Activated CD8-positive, alpha-beta T cell treated with anti-CD3 and anti-CD28 coated beads, Interleukin-2, amount 10 ng/mL, durations not matched to agents 7 days and 5 days (primary cell): ENCODE data around the gene TRAF5. TPM values are rescaled to one million over a fixed set of nuclear protein-coding genes. Genes with fewer than 3 reads are reported as not detected.

Experiments used
- ATAC-seq: fragments of 150-1000 bp; cut with Tn5 transposase; one replicate; pipeline ENCODE4 v1.10.0; 2021; ENCODE audit warnings: moderate library complexity
- CTCF ChIA-PET: fragments of 350-600 bp; sonication (Branson Sonifier 250); formaldehyde crosslinking; loops from one replicate; lab custom pipeline; 2021; ENCODE audit warnings: antibody characterized with exemption; lab: Charles Lee
- POLR2A ChIA-PET: fragments of 350-600 bp; sonication (Branson Sonifier 250); formaldehyde crosslinking; loops from one replicate; lab custom pipeline; 2021; ENCODE audit warnings: antibody characterized with exemption; lab: Charles Lee
- DNase-seq: peaks from one replicate; pipeline ENCODE4 v3.0.0-alpha.2; 2020
- H3K27ac Mint-ChIP-seq: one replicate; pipeline ENCODE4 v1.8.0; 2021; ENCODE audit warnings: mild to moderate bottlenecking, mixed read lengths
- H3K27me3 Mint-ChIP-seq: one replicate; pipeline ENCODE4 v1.8.0; 2021; ENCODE audit warnings: low read depth, mixed read lengths
- H3K36me3 Mint-ChIP-seq: one replicate; pipeline ENCODE4 v1.8.0; 2021; ENCODE audit warnings: low read depth, mixed read lengths
- H3K4me1 Mint-ChIP-seq: one replicate; pipeline ENCODE4 v1.8.0; 2021; ENCODE audit warnings: low read depth, mixed read lengths
- H3K4me3 Mint-ChIP-seq: one replicate; pipeline ENCODE4 v1.8.0; 2021; ENCODE audit warnings: mild to moderate bottlenecking, mixed read lengths
- H3K9me3 Mint-ChIP-seq: one replicate; pipeline ENCODE4 v1.8.0; 2022; ENCODE audit warnings: mixed read lengths; ENCODE audit not compliant: insufficient read depth
- total RNA-seq, 2 experiments: library from RNA; stranded (reverse); gene quantifications; one replicate each; pipeline ENCODE4 v1.2.3, GENCODE V29; 2021

TRAF5 gene, protein sequence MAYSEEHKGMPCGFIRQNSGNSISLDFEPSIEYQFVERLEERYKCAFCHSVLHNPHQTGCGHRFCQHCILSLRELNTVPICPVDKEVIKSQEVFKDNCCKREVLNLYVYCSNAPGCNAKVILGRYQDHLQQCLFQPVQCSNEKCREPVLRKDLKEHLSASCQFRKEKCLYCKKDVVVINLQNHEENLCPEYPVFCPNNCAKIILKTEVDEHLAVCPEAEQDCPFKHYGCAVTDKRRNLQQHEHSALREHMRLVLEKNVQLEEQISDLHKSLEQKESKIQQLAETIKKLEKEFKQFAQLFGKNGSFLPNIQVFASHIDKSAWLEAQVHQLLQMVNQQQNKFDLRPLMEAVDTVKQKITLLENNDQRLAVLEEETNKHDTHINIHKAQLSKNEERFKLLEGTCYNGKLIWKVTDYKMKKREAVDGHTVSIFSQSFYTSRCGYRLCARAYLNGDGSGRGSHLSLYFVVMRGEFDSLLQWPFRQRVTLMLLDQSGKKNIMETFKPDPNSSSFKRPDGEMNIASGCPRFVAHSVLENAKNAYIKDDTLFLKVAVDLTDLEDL
- 10 to 100 TPM; 61.1 to 64.4 TPM for total RNA-seq

DNA sequence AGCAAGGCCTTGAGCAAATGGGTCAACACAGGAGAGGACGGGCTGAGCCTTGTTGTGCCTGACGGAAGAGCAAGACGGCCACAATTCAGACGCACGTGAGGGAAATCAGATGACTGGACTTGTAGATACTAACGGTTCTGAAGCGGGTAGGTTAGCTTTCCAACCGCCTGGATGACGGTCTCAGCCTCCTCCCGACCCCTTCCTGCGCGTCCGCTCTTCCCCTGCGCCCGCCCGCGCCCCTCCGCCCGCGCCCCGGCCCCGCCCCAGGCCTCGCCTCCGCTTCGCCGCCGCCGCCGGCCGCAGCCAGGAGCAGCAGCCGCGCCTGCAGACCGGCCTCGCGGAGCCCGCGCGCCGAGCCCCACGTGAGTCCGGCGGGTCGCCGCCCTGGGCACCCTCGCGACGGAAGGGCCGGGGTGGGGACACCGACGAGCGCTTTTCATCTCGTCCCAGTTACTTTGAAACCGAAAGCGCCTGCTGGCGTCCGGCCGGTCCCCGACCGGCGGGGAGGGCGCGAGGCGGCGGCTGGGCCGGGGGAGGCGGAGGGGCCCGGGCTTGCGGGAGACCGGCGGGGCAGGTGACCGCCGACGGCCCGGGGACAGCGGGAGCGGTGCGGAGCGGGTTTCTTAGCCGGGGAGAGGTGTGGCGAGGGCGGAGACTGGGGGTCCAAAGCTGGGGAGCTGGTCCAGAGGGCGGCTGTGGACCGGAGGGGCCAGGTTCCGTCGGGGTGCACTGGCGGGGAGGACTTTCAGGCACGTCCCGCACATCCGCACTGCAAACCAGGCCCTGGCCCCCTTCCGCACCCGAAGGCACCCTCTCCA is at the start of gene TRAF5:
Gene TRAF5 (plus strand): TSS at position 306 of the 818 bp plus-strand sequence. CDS start 26,407 bp downstream, outside the sequence.
- peaks cover 30% of the 10 kb centered on the region for H3K36me3 Mint-ChIP-seq

DNA sequence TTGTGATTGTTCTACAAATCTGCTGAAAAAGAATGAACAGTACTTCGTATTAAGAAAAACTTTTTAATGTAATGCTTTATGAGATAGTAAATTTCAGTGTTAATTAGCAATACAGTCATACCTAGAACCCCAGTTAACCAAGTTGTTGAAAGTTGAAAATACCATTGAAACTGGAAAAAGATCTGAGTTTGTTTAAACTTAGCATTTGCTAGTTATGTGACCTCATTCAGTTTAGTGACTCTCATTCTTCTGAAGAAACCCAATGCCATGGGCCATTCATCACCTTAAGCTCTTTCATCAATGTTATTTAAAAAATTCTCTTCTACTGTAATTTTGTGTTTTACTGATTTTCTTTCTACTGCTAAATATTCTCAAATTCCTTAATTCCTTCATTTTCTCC is 47.3 kb upstream of the TRAF5 start:
- CTCF ChIA-PET = no interaction called here
- no peak overlapping the region for H3K27ac Mint-ChIP-seq
- POLR2A ChIA-PET = no interaction called here

More for the DNA sequence above, at the start of gene TRAF5:
- no peaks in the 10 kb centered on the region for H3K27me3 Mint-ChIP-seq
- POLR2A ChIA-PET = interaction anchor here (0.6 to 2.7 kb wide), 6 partner anchors 9 to 68 kb away, joined by 3 to 14 read pairs (median 6); partner anchors contain the start of gene RCOR3
- H3K27ac Mint-ChIP-seq = peak within 1 kb of the TSS; percentile 96
- peaks cover 67% of the 10 kb centered on the region for H3K4me1 Mint-ChIP-seq
- CTCF ChIA-PET = interaction anchor here (0.8 to 5.2 kb wide), 15 partner anchors 10 to 191 kb away, joined by 3 to 40 read pairs (median 4); no protein-coding TSS in a partner anchor
- DNase-seq (peak; percentile 53), ATAC-seq (peak; percentile 49)
- H3K4me3 Mint-ChIP-seq = peak within 1 kb of the TSS; percentile 89
- H3K9me3 Mint-ChIP-seq = no peaks in the 10 kb centered on the region

GRCh38 chr1:211280910-211281309 is 45.7 kb upstream of the TRAF5 start:
- DNase-seq (no peak), ATAC-seq (no peak)
- H3K27me3 Mint-ChIP-seq = no peaks in the 10 kb centered on the region
- ChIA-PET POLR2A (no interaction called here), CTCF (interaction anchor here (1.0 kb wide), 1 partner anchor 23 kb away, joined by 3 read pairs; no protein-coding TSS in a partner anchor)
- no peak overlapping the region for H3K27ac Mint-ChIP-seq
- no peaks in the 10 kb centered on the region for H3K9me3 Mint-ChIP-seq
- no peaks in the 10 kb centered on the region for H3K4me1 Mint-ChIP-seq
- H3K4me3 Mint-ChIP-seq = no peak overlapping the region
- peaks cover 32% of the 10 kb centered on the region for H3K36me3 Mint-ChIP-seq

More for the DNA sequence above, 47.3 kb upstream of the TRAF5 start:
- H3K36me3 Mint-ChIP-seq = peaks cover 26% of the 10 kb centered on the region
- H3K4me3 Mint-ChIP-seq = no peak overlapping the region
- no peak for ATAC-seq
- H3K27me3 Mint-ChIP-seq = no peaks in the 10 kb centered on the region
- no peaks in the 10 kb centered on the region for H3K9me3 Mint-ChIP-seq
- H3K4me1 Mint-ChIP-seq = no peaks in the 10 kb centered on the region
- DNase-seq = no peak

- Mint-ChIP-seq H3K4me1 (no peaks in the 10 kb centered on the region), H3K4me3 (no peak overlapping the region), H3K36me3 (peaks cover 31% of the 10 kb centered on the region), H3K27ac (no peak overlapping the region), H3K9me3 (no peaks in the 10 kb centered on the region), H3K27me3 (no peaks in the 10 kb centered on the region)
- CTCF ChIA-PET = interaction anchor here (1.0 kb wide), 1 partner anchor 23 kb away, joined by 3 read pairs; no protein-coding TSS in a partner anchor
- ATAC-seq (no peak), DNase-seq (no peak)
- POLR2A ChIA-PET = no interaction called here
Observed at GRCh38 chr1:211281320-211282022, 45.2 kb upstream of the TRAF5 start.

DNA sequence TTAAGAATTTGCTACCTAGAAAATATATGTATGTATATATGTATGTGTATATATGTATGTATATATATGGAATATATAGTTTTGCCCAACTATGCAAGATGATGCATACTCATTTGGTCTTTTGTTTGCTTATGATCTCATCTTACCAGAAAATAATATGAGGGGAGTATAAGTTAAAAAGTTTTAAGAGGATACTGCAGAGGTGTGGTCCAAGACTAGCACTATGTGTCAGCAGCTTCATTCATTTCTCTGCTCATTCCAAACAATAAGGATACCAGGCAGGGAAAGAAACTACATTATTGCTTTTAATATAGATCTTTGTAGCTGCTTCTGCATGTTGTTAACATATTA is 44.6 kb upstream of the TRAF5 start:
- ATAC-seq = no peak
- POLR2A ChIA-PET = no interaction called here

DNA sequence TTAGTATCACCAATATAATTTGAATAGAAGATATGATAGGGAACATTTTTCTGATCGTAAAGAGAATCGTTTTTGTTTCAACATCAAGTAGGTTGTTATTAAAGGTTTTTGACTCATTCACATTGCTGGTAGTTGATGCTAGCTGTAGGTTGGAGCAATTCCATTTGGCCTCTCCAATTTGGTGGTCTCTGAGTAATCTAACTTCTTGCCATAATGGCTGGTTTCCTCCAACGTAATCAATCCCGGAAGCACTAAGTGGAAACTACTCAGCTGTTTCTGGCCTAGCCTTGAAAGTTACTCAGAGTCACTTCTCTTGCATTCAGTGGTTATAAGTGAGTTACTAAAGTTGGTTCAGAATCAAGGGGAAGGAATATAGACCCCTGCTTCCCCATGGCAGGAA is 41.4 kb upstream of the TRAF5 start:
- no peaks in the 10 kb centered on the region for H3K4me1 Mint-ChIP-seq
- no peaks in the 10 kb centered on the region for H3K9me3 Mint-ChIP-seq
- no peak for DNase-seq
- H3K36me3 Mint-ChIP-seq = peaks cover 44% of the 10 kb centered on the region
- H3K4me3 Mint-ChIP-seq = no peak overlapping the region
- no peak overlapping the region for H3K27ac Mint-ChIP-seq
- no peak for ATAC-seq
- POLR2A ChIA-PET = no interaction called here
- CTCF ChIA-PET = interaction anchor here (0.7 kb wide), 1 partner anchor 15 kb away, joined by 3 read pairs; no protein-coding TSS in a partner anchor
- no peaks in the 10 kb centered on the region for H3K27me3 Mint-ChIP-seq

More for the DNA sequence above, 44.6 kb upstream of the TRAF5 start:
- no peak for DNase-seq
- Mint-ChIP-seq H3K9me3 (no peaks in the 10 kb centered on the region), H3K4me1 (no peaks in the 10 kb centered on the region), H3K4me3 (no peak overlapping the region), H3K27ac (no peak overlapping the region), H3K27me3 (no peaks in the 10 kb centered on the region), H3K36me3 (peaks cover 34% of the 10 kb centered on the region)
- CTCF ChIA-PET = interaction anchor here (1.0 to 1.6 kb wide), 2 partner anchors 13 to 24 kb away, joined by 3 read pairs; no protein-coding TSS in a partner anchor

GRCh38 chr1:211287218-211287617 is 39.4 kb upstream of the TRAF5 start:
- H3K36me3 Mint-ChIP-seq = peaks cover 59% of the 10 kb centered on the region

GRCh38 chr1:211292411-211292810 is 34.2 kb upstream of the TRAF5 start:
- no peak overlapping the region for H3K4me3 Mint-ChIP-seq
- no peaks in the 10 kb centered on the region for H3K27me3 Mint-ChIP-seq
- DNase-seq = no peak
- ChIA-PET POLR2A (no interaction called here), CTCF (no interaction called here)
- no peaks in the 10 kb centered on the region for H3K4me1 Mint-ChIP-seq
- H3K27ac Mint-ChIP-seq = no peak overlapping the region
- no peak for ATAC-seq
- peaks cover 52% of the 10 kb centered on the region for H3K36me3 Mint-ChIP-seq
- H3K9me3 Mint-ChIP-seq = no peaks in the 10 kb centered on the region

More at GRCh38 chr1:211287218-211287617, 39.4 kb upstream of the TRAF5 start:
- Mint-ChIP-seq H3K27me3 (no peaks in the 10 kb centered on the region), H3K9me3 (no peaks in the 10 kb centered on the region), H3K27ac (no peak overlapping the region), H3K4me3 (no peak overlapping the region), H3K4me1 (no peaks in the 10 kb centered on the region)
- ChIA-PET CTCF (interaction anchor here (0.7 kb wide), 1 partner anchor 34 kb away, joined by 3 read pairs; no protein-coding TSS in a partner anchor), POLR2A (interaction anchor here (0.6 kb wide), 1 partner anchor 542 kb away, joined by 3 read pairs; no protein-coding TSS in a partner anchor)
- no peak for DNase-seq
- ATAC-seq = no peak

GRCh38 chr1:211296396-211296795 is 30.2 kb upstream of the TRAF5 start:
- no peak for DNase-seq
- Mint-ChIP-seq H3K27ac (no peak overlapping the region), H3K9me3 (no peaks in the 10 kb centered on the region), H3K4me3 (no peak overlapping the region), H3K4me1 (no peaks in the 10 kb centered on the region), H3K36me3 (peaks cover 52% of the 10 kb centered on the region), H3K27me3 (no peaks in the 10 kb centered on the region)
- POLR2A ChIA-PET = no interaction called here
- CTCF ChIA-PET = interaction anchor here (1.7 kb wide), 1 partner anchor 218 kb away, joined by 4 read pairs; no protein-coding TSS in a partner anchor
- ATAC-seq = no peak

GRCh38 chr1:211305044-211305443 is 21.6 kb upstream of the TRAF5 start:
- Mint-ChIP-seq H3K36me3 (peaks cover 47% of the 10 kb centered on the region), H3K27ac (no peak overlapping the region), H3K27me3 (no peaks in the 10 kb centered on the region), H3K4me3 (no peak overlapping the region), H3K4me1 (peaks cover 11% of the 10 kb centered on the region), H3K9me3 (no peaks in the 10 kb centered on the region)
- ChIA-PET POLR2A (no interaction called here), CTCF (interaction anchor here (1.8 kb wide), 1 partner anchor 18 kb away, joined by 4 read pairs; no protein-coding TSS in a partner anchor)
- ATAC-seq (no peak), DNase-seq (no peak)

DNA sequence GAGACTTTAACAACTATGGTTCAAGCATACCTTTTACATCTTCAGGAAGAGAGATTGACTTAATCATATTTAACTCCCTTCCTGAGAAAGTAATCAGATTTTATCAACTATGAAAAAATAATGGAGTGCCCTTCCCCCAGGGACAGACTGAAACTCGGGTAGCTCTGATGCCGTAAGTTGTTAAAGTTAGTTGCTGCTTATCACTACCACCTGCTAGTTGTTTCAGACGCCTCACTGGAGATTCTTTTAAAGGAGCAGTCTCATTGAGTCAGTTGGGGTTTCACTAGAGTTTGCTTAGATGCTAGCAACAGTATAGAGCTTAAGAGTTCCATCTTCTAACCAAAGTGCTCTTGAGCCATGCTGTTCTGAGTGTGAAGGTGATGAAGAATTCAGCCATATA is 17.0 kb upstream of the TRAF5 start:
- peaks cover 4% of the 10 kb centered on the region for H3K4me1 Mint-ChIP-seq
- H3K9me3 Mint-ChIP-seq = no peaks in the 10 kb centered on the region
- ChIA-PET CTCF (interaction anchor here (1.2 to 1.5 kb wide), 3 partner anchors 13 to 167 kb away, joined by 3 to 5 read pairs (median 3); no protein-coding TSS in a partner anchor), POLR2A (no interaction called here)
- DNase-seq (no peak), ATAC-seq (no peak)
- H3K36me3 Mint-ChIP-seq = peaks cover 38% of the 10 kb centered on the region
- no peak overlapping the region for H3K27ac Mint-ChIP-seq
- no peak overlapping the region for H3K4me3 Mint-ChIP-seq
- H3K27me3 Mint-ChIP-seq = no peaks in the 10 kb centered on the region
